Stimulated activated effector memory CD8-positive, alpha-beta T cell treated with anti-CD3 and anti-CD28 coated beads, Interleukin-12 subunit alpha, Interleukin-12 subunit beta, amount 100 ng/mL, for 72 hours (primary cell): Measurements from ENCODE around the gene PVALEF.
"Not testable (repeated sequence)": the region's sequence is repeated elsewhere in the genome, so short reads cannot be mapped to it uniquely, and the experiment has no call there.

Experiments used
- ATAC-seq: fragments of 150-1000 bp; cut with Tn5 transposase; 2 replicates; pipeline ENCODE4 v1.10.0; 2021
- DNase-seq, 2 donors: peaks; one replicate each; pipeline ENCODE4 v3.0.0; 2021 to 2022; ENCODE audit warnings: low spot score in 2 of 2
- H3K27ac Mint-ChIP-seq: one replicate; pipeline ENCODE4 v1.8.0; 2022; ENCODE audit warnings: mild to moderate bottlenecking, mixed read lengths
- H3K36me3 Mint-ChIP-seq: one replicate; pipeline ENCODE4 v1.8.0; 2022; ENCODE audit warnings: mild to moderate bottlenecking, mixed read lengths
- H3K4me1 Mint-ChIP-seq: one replicate; pipeline ENCODE4 v1.8.0; 2022; ENCODE audit warnings: mixed read lengths
- H3K4me3 Mint-ChIP-seq: one replicate; pipeline ENCODE4 v1.8.0; 2022; ENCODE audit warnings: mild to moderate bottlenecking, mixed read lengths
- H3K9me3 Mint-ChIP-seq: one replicate; pipeline ENCODE4 v1.8.0; 2022; ENCODE audit warnings: mixed read lengths

The PVALEF gene

GRCh38 chr17:81135505-81136278 lies 29.6 kb upstream of the PVALEF start:
- Mint-ChIP-seq H3K9me3 (no peaks in the 10 kb centered on the region), H3K27ac (no peak overlapping the region), H3K4me1 (peaks cover 12% of the 10 kb centered on the region), H3K36me3 (peaks cover 11% of the 10 kb centered on the region), H3K4me3 (no peak overlapping the region)
- no peak for ATAC-seq
- DNase-seq: no peak

- DNase-seq: no peak
- ATAC-seq: no peak
- H3K4me1 Mint-ChIP-seq: peaks cover 12% of the 10 kb centered on the region
- H3K27ac Mint-ChIP-seq: no peak overlapping the region
- no peaks in the 10 kb centered on the region for H3K9me3 Mint-ChIP-seq
- H3K4me3 Mint-ChIP-seq: no peak overlapping the region
- H3K36me3 Mint-ChIP-seq: peaks cover 11% of the 10 kb centered on the region
Observed at GRCh38 chr17:81136366-81136765, 28.9 kb upstream of the PVALEF start.

- H3K9me3 Mint-ChIP-seq: no peaks in the 10 kb centered on the region
- DNase-seq: no peak
- peaks cover 11% of the 10 kb centered on the region for H3K36me3 Mint-ChIP-seq
- ATAC-seq: no peak
- no peak overlapping the region for H3K4me3 Mint-ChIP-seq
- peaks cover 12% of the 10 kb centered on the region for H3K4me1 Mint-ChIP-seq
- H3K27ac Mint-ChIP-seq: no peak overlapping the region
Observed at GRCh38 chr17:81137248-81137647, 28.1 kb upstream of the PVALEF start.

- no peak overlapping the region for H3K4me3 Mint-ChIP-seq
- peaks cover 11% of the 10 kb centered on the region for H3K36me3 Mint-ChIP-seq
- H3K4me1 Mint-ChIP-seq: peaks cover 12% of the 10 kb centered on the region
- ATAC-seq (no peak), DNase-seq (no peak)
- H3K27ac Mint-ChIP-seq: no peak overlapping the region
- no peaks in the 10 kb centered on the region for H3K9me3 Mint-ChIP-seq
Observed at GRCh38 chr17:81138083-81138482, 27.2 kb upstream of the PVALEF start.

GRCh38 chr17:81138500-81138899 lies 26.8 kb upstream of the PVALEF start:
- Mint-ChIP-seq H3K4me3 (no peak overlapping the region), H3K27ac (peak overlapping the region; percentile 64), H3K4me1 (peaks cover 12% of the 10 kb centered on the region), H3K9me3 (no peaks in the 10 kb centered on the region), H3K36me3 (peaks cover 11% of the 10 kb centered on the region)
- DNase-seq (no peak), ATAC-seq (no peak)

GRCh38 chr17:81139428-81139827 lies 25.9 kb upstream of the PVALEF start:
- DNase-seq: no peak
- peaks cover 11% of the 10 kb centered on the region for H3K36me3 Mint-ChIP-seq
- peaks cover 12% of the 10 kb centered on the region for H3K4me1 Mint-ChIP-seq
- H3K9me3 Mint-ChIP-seq: no peaks in the 10 kb centered on the region
- H3K4me3 Mint-ChIP-seq: no peak overlapping the region
- no peak overlapping the region for H3K27ac Mint-ChIP-seq
- no peak for ATAC-seq

GRCh38 chr17:81140018-81140417 lies 25.3 kb upstream of the PVALEF start:
- no peak overlapping the region for H3K27ac Mint-ChIP-seq
- peaks cover 12% of the 10 kb centered on the region for H3K4me1 Mint-ChIP-seq
- H3K36me3 Mint-ChIP-seq: peaks cover 11% of the 10 kb centered on the region
- H3K4me3 Mint-ChIP-seq: no peak overlapping the region
- no peaks in the 10 kb centered on the region for H3K9me3 Mint-ChIP-seq
- DNase-seq (no peak), ATAC-seq (no peak)

GRCh38 chr17:81140695-81141094 lies 24.6 kb upstream of the PVALEF start:
- Mint-ChIP-seq H3K9me3 (no peaks in the 10 kb centered on the region), H3K4me1 (peaks cover 12% of the 10 kb centered on the region), H3K4me3 (no peak overlapping the region), H3K27ac (no peak overlapping the region), H3K36me3 (peaks cover 11% of the 10 kb centered on the region)
- ATAC-seq (no peak), DNase-seq (no peak)

GRCh38 chr17:81142301-81143199 lies 22.8 kb upstream of the PVALEF start:
- peak; percentile 81 for ATAC-seq
- H3K27ac Mint-ChIP-seq: peak overlapping the region; percentile 39
- no peak overlapping the region for H3K4me3 Mint-ChIP-seq
- peak; percentile 47 to 67 for DNase-seq
- H3K36me3 Mint-ChIP-seq: peaks cover 11% of the 10 kb centered on the region
- H3K9me3 Mint-ChIP-seq: no peaks in the 10 kb centered on the region
- peaks cover 12% of the 10 kb centered on the region for H3K4me1 Mint-ChIP-seq

- ATAC-seq (peak; percentile 16), DNase-seq (no peak)
- H3K36me3 Mint-ChIP-seq: peaks cover 10% of the 10 kb centered on the region
- no peak overlapping the region for H3K27ac Mint-ChIP-seq
- peaks cover 10% of the 10 kb centered on the region for H3K4me1 Mint-ChIP-seq
- H3K9me3 Mint-ChIP-seq: no peaks in the 10 kb centered on the region
- H3K4me3 Mint-ChIP-seq: no peak overlapping the region
Observed at GRCh38 chr17:81143200-81143527, 22.1 kb upstream of the PVALEF start.

- H3K36me3 Mint-ChIP-seq: peaks cover 2% of the 10 kb centered on the region
- no peaks in the 10 kb centered on the region for H3K9me3 Mint-ChIP-seq
- peaks cover 3% of the 10 kb centered on the region for H3K4me1 Mint-ChIP-seq
- ATAC-seq: no peak
- H3K27ac Mint-ChIP-seq: no peak overlapping the region
- no peak overlapping the region for H3K4me3 Mint-ChIP-seq
- no peak for DNase-seq
Observed at GRCh38 chr17:81143717-81144422, 21.4 kb upstream of the PVALEF start.

GRCh38 chr17:81144423-81144781 lies 20.9 kb upstream of the PVALEF start:
- Mint-ChIP-seq H3K4me3 (no peak overlapping the region), H3K27ac (no peak overlapping the region), H3K4me1 (no peaks in the 10 kb centered on the region), H3K36me3 (no peaks in the 10 kb centered on the region), H3K9me3 (no peaks in the 10 kb centered on the region)
- DNase-seq (no peak), ATAC-seq (no peak)

GRCh38 chr17:81146208-81146607 lies 19.1 kb upstream of the PVALEF start:
- H3K4me1 Mint-ChIP-seq, ATAC-seq, H3K9me3 Mint-ChIP-seq, H3K36me3 Mint-ChIP-seq, H3K27ac Mint-ChIP-seq, H3K4me3 Mint-ChIP-seq, DNase-seq: not testable (repeated sequence)

GRCh38 chr17:81147701-81148100 lies 17.6 kb upstream of the PVALEF start:
- Mint-ChIP-seq H3K27ac (no peak overlapping the region), H3K4me1 (no peaks in the 10 kb centered on the region), H3K36me3 (no peaks in the 10 kb centered on the region), H3K4me3 (no peak overlapping the region), H3K9me3 (no peaks in the 10 kb centered on the region)
- no peak for ATAC-seq
- no peak for DNase-seq

GRCh38 chr17:81148571-81148970 lies 16.7 kb upstream of the PVALEF start:
- H3K36me3 Mint-ChIP-seq: no peaks in the 10 kb centered on the region
- no peak for DNase-seq
- H3K4me1 Mint-ChIP-seq: no peaks in the 10 kb centered on the region
- H3K9me3 Mint-ChIP-seq: no peaks in the 10 kb centered on the region
- peak; percentile 24 for ATAC-seq
- H3K4me3 Mint-ChIP-seq: no peak overlapping the region
- no peak overlapping the region for H3K27ac Mint-ChIP-seq
